Right cardiac atrium (tissue), 5 donors: ENCODE data around the gene DOCK8. TPM values are rescaled to one million over a fixed set of nuclear protein-coding genes. Genes with fewer than 3 reads are reported as not detected.

ENCODE experiments used
- ATAC-seq, 2 donors: fragments of 200-7000 bp; cut with Tn5 transposase; one replicate each; pipeline versions ENCODE4 v1.8.0 to v1.9.1; 2020; ENCODE audit warnings: moderate library complexity in 2 of 2, mild to moderate bottlenecking in 1 of 2
- DNase-seq, 3 donors: peaks; one replicate each; pipeline ENCODE4 v3.0.0-alpha.2; 2020
- H3K27ac ChIP-seq: one replicate; pipeline ENCODE4 v1.5.1; 2013; ENCODE audit warnings: mild to moderate bottlenecking, low read length, control low read depth, moderate library complexity
- H3K27me3 ChIP-seq: one replicate; pipeline ENCODE4 v1.6.1; 2013; ENCODE audit not compliant: control insufficient read depth, insufficient read depth
- H3K4me1 ChIP-seq: one replicate; pipeline ENCODE4 v1.6.1; 2013; ENCODE audit warnings: low read length; ENCODE audit not compliant: control insufficient read depth, insufficient read depth
- H3K4me3 ChIP-seq: one replicate; pipeline ENCODE4 v1.5.1; 2013; ENCODE audit warnings: low read length, control low read depth
- H3K9me3 ChIP-seq: one replicate; pipeline ENCODE4 v1.6.1; 2013; ENCODE audit warnings: low read length; ENCODE audit not compliant: control insufficient read depth
- WGBS: extraction: QIAGEN DNeasy Blood & Tissue Kit; methylation state at CpG from one replicate; pipeline ENCODE4 v1.1.7; 2013; 5-methylcytosine and 5-hydroxymethylcytosine counted together
- intact Hi-C, 4 donors: fragments of 100-400 bp; cut with DNase I; formaldehyde crosslinking; loops; one replicate each; pipeline versions ENCODE4 v1.11.0 to v1.14.0; 2022 to 2023
- polyA plus RNA-seq: library from polyadenylated mRNA; stranded (reverse); fragments of 200-250 nt; gene quantifications from one replicate; pipeline ENCODE4 v1.2.3, GENCODE V29; 2013
- total RNA-seq, 4 donors: library from RNA; stranded (reverse); fragmentation: NEBNext Ultra II Directional; extraction: Animal tissue kit (Norgen Biotek cat#: 25700); gene quantifications; one replicate each; pipeline ENCODE4 v1.2.1, GENCODE V29; 2021
- donor health status: healthy with polysubstance abuse.
- donor health status: DM: no; HTN: yes; CAD: no.
- donor health status: DM: no; HTN: no; CAD: no.
- donor health status: DM: no; HTN: yes; CAD: no; lungs with severe emphysema.
- donor health status: DM: yes; HTN: yes; CAD: no.

The DOCK8 gene
- total and polyA plus RNA-seq, 5 donors: 1.5 to 8.9 (median 5.8) TPM

- H3K27ac ChIP-seq: no peak overlapping the region
- H3K27me3 ChIP-seq: no peaks in the 10 kb centered on the region
- H3K4me1 ChIP-seq: no peaks in the 10 kb centered on the region
- H3K9me3 ChIP-seq: no peaks in the 10 kb centered on the region
- intact Hi-C loops: no loop called here
- ATAC-seq (no peak), DNase-seq (no peak)
- no peak overlapping the region for H3K4me3 ChIP-seq
- WGBS: 91% methylated on average over 1 of the region's 1 CpG
These were observed 110.3 kb downstream of the DOCK8 start for GRCh38 chr9:324971-325370.

- DNase-seq (no peak), ATAC-seq (no peak)
- H3K27ac ChIP-seq: no peak overlapping the region
- H3K9me3 ChIP-seq: no peaks in the 10 kb centered on the region
- intact Hi-C loops: no loop called here
- WGBS: 73% methylated on average over 2 of the region's 2 CpGs
- no peaks in the 10 kb centered on the region for H3K27me3 ChIP-seq
- no peaks in the 10 kb centered on the region for H3K4me1 ChIP-seq
- H3K4me3 ChIP-seq: no peak overlapping the region
These were observed 112.0 kb downstream of the DOCK8 start for GRCh38 chr9:326667-327066.

DNA sequence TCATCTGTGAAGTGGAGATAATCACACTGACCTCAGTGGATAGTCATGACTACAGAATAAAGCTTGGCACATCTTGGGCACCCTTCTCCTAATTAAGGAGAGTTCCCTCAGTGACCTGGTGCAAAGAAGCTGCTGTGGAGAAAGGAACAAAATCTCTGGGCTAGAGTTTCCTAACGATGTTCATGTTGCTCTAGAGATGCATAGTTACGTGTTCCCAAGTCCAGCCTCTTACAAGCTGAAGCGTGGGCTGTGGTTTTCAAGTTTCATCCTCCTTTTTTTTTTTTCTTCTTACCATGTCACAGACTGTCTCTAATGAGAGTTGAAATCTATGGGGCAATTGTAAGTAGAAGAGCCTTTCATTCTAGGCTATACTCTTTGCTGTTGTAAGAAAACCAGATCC, 113.8 kb downstream of the DOCK8 start:
- Histone ChIP-seq H3K27ac (no peak overlapping the region), H3K4me1 (no peaks in the 10 kb centered on the region), H3K9me3 (no peaks in the 10 kb centered on the region), H3K27me3 (no peaks in the 10 kb centered on the region), H3K4me3 (no peak overlapping the region)
- DNase-seq (no peak), ATAC-seq (no peak)
- WGBS: 67% methylated on average over 3 of the region's 3 CpGs
- intact Hi-C loops: no loop called here

GRCh38 chr9:331197-331596, 116.5 kb downstream of the DOCK8 start:
- no peaks in the 10 kb centered on the region for H3K4me1 ChIP-seq
- no peaks in the 10 kb centered on the region for H3K9me3 ChIP-seq
- 53% methylated on average over 3 of the region's 3 CpGs for WGBS
- intact Hi-C loops: no loop called here
- DNase-seq: no peak
- no peaks in the 10 kb centered on the region for H3K27me3 ChIP-seq
- no peak for ATAC-seq
- no peak overlapping the region for H3K4me3 ChIP-seq
- no peak overlapping the region for H3K27ac ChIP-seq

- no peak for DNase-seq
- Histone ChIP-seq H3K9me3 (no peaks in the 10 kb centered on the region), H3K27ac (no peak overlapping the region), H3K4me1 (no peaks in the 10 kb centered on the region), H3K4me3 (no peak overlapping the region), H3K27me3 (no peaks in the 10 kb centered on the region)
- intact Hi-C loops: no loop called here
- ATAC-seq: no peak
- 71% methylated on average over 2 of the region's 2 CpGs for WGBS
These were observed 120.7 kb downstream of the DOCK8 start for GRCh38 chr9:335373-335772.

GRCh38 chr9:336039-336438, 121.4 kb downstream of the DOCK8 start:
- H3K4me3 ChIP-seq: no peak overlapping the region
- WGBS: 58% methylated on average over 2 of the region's 2 CpGs
- no peak overlapping the region for H3K27ac ChIP-seq
- ATAC-seq (peak in 1 of 2 donors; percentile 45), DNase-seq (no peak)
- H3K9me3 ChIP-seq: no peaks in the 10 kb centered on the region
- H3K4me1 ChIP-seq: no peaks in the 10 kb centered on the region
- no peaks in the 10 kb centered on the region for H3K27me3 ChIP-seq
- intact Hi-C loops: no loop called here

- H3K9me3 ChIP-seq: no peaks in the 10 kb centered on the region
- intact Hi-C loops: no loop called here
- H3K4me1 ChIP-seq: no peaks in the 10 kb centered on the region
- H3K4me3 ChIP-seq: no peak overlapping the region
- 59% methylated on average over 6 of the region's 6 CpGs for WGBS
- H3K27ac ChIP-seq: no peak overlapping the region
- ATAC-seq: no peak
- no peaks in the 10 kb centered on the region for H3K27me3 ChIP-seq
- DNase-seq: no peak
These were observed 123.9 kb downstream of the DOCK8 start for GRCh38 chr9:338602-339001.

- ATAC-seq (no peak), DNase-seq (no peak)
- H3K27ac ChIP-seq: no peak overlapping the region
- intact Hi-C loops: loop anchor here in 1 of 4 donors (10.0 kb wide), 1 partner anchor 663 kb away; no protein-coding TSS in a partner anchor
- no peak overlapping the region for H3K4me3 ChIP-seq
- WGBS: 84% methylated on average over 9 of the region's 9 CpGs
- no peaks in the 10 kb centered on the region for H3K27me3 ChIP-seq
- H3K4me1 ChIP-seq: no peaks in the 10 kb centered on the region
- no peaks in the 10 kb centered on the region for H3K9me3 ChIP-seq
These were observed 127.2 kb downstream of the DOCK8 start for GRCh38 chr9:341634-342421.

- intact Hi-C loops: loop anchor here in 1 of 4 donors (10.0 kb wide), 1 partner anchor 661 kb away; no protein-coding TSS in a partner anchor
- ATAC-seq (no peak), DNase-seq (no peak)
- Histone ChIP-seq H3K9me3 (no peaks in the 10 kb centered on the region), H3K4me1 (no peaks in the 10 kb centered on the region), H3K27ac (no peak overlapping the region), H3K4me3 (no peak overlapping the region), H3K27me3 (no peaks in the 10 kb centered on the region)
- WGBS: 66% methylated on average over 4 of the region's 4 CpGs
These were observed 129.1 kb downstream of the DOCK8 start for GRCh38 chr9:343773-344172.

GRCh38 chr9:346111-346571, 131.5 kb downstream of the DOCK8 start:
- Histone ChIP-seq H3K27me3 (no peaks in the 10 kb centered on the region), H3K27ac (no peak overlapping the region), H3K9me3 (no peaks in the 10 kb centered on the region), H3K4me1 (no peaks in the 10 kb centered on the region), H3K4me3 (no peak overlapping the region)
- DNase-seq (no peak), ATAC-seq (no peak)
- intact Hi-C loops: loop anchor here in 1 of 4 donors (10.0 kb wide), 1 partner anchor 659 kb away; no protein-coding TSS in a partner anchor
- 57% methylated on average over 8 of the region's 8 CpGs for WGBS

- WGBS: 27% methylated on average over 9 of the region's 9 CpGs
- H3K27me3 ChIP-seq: no peaks in the 10 kb centered on the region
- peak; percentile 48 to 59 for ATAC-seq
These were observed 133.1 kb downstream of the DOCK8 start for GRCh38 chr9:347667-348292.

More at GRCh38 chr9:347667-348292, 133.1 kb downstream of the DOCK8 start:
- no peak for DNase-seq
- Histone ChIP-seq H3K27ac (no peak overlapping the region), H3K9me3 (no peaks in the 10 kb centered on the region), H3K4me1 (no peaks in the 10 kb centered on the region), H3K4me3 (no peak overlapping the region)
- intact Hi-C loops: loop anchor here in 1 of 4 donors (10.0 kb wide), 1 partner anchor 657 kb away; no protein-coding TSS in a partner anchor
